Nephron progenitor cell (in vitro differentiated cells): ENCODE results near the gene BBS5.
"Not testable (repeated sequence)": the region's sequence is repeated elsewhere in the genome, so short reads cannot be mapped to it uniquely, and the experiment has no call there.

Source experiments
- DNase-seq: peaks from one replicate; pipeline ENCODE4 v3.0.0; 2021
- H3K27ac Mint-ChIP-seq: 2 replicates; pipeline ENCODE4 v1.8.0; 2021; ENCODE audit warnings: mild to moderate bottlenecking, moderate library complexity, mixed read lengths
- H3K27me3 Mint-ChIP-seq: 2 replicates; pipeline ENCODE4 v1.8.0; 2021; ENCODE audit warnings: mild to moderate bottlenecking, low read depth, mixed read lengths; ENCODE audit not compliant: poor library complexity
- H3K36me3 Mint-ChIP-seq: 2 replicates; pipeline ENCODE4 v1.8.0; 2021; ENCODE audit warnings: low read depth, mixed read lengths
- H3K4me1 Mint-ChIP-seq: 2 replicates; pipeline ENCODE4 v1.8.0; 2021; ENCODE audit warnings: mixed read lengths
- H3K4me3 Mint-ChIP-seq: 2 replicates; pipeline ENCODE4 v1.8.0; 2021; ENCODE audit warnings: mild to moderate bottlenecking, moderate library complexity, mixed read lengths
- H3K9me3 Mint-ChIP-seq: 2 replicates; pipeline ENCODE4 v1.8.0; 2021; ENCODE audit warnings: mild to moderate bottlenecking, moderate library complexity, mixed read lengths
- TF ChIP-seq, protein P1 (sequence below): fragments of 200-600 bp; sonication (generic); IDR thresholded peaks from 2 replicates; pipeline ENCODE4 v1.5.0; 2021; ENCODE audit warnings: antibody characterized with exemption

The BBS5 gene

DNA sequence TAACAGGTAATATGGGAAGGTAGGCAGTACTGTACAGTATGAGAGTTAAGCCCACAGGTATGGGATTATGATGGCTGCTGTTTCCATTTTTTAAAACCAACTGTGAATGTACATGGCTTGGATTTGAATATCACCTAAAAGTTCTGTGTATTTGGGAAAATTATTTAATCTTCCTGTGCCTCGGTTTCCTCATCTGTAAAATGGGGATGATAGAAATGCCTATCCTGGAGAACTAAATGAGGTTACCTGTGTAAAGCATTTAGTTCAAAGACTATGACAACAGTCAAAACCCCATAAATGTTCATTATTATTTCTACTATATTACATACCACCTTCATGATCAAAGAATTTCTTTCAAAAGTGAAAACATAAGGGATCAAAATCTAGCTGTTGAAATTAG lies 33.8 kb downstream of the BBS5 start:
- Mint-ChIP-seq H3K9me3 (no peaks in the 10 kb centered on the region), H3K36me3 (peaks cover 1% of the 10 kb centered on the region), H3K27me3 (no peaks in the 10 kb centered on the region), H3K27ac (no peak overlapping the region), H3K4me3 (no peak overlapping the region), H3K4me1 (peaks cover 10% of the 10 kb centered on the region)
- TF ChIP-seq, protein P1, sequence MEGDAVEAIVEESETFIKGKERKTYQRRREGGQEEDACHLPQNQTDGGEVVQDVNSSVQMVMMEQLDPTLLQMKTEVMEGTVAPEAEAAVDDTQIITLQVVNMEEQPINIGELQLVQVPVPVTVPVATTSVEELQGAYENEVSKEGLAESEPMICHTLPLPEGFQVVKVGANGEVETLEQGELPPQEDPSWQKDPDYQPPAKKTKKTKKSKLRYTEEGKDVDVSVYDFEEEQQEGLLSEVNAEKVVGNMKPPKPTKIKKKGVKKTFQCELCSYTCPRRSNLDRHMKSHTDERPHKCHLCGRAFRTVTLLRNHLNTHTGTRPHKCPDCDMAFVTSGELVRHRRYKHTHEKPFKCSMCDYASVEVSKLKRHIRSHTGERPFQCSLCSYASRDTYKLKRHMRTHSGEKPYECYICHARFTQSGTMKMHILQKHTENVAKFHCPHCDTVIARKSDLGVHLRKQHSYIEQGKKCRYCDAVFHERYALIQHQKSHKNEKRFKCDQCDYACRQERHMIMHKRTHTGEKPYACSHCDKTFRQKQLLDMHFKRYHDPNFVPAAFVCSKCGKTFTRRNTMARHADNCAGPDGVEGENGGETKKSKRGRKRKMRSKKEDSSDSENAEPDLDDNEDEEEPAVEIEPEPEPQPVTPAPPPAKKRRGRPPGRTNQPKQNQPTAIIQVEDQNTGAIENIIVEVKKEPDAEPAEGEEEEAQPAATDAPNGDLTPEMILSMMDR: no peak
- no peak for DNase-seq

DNA sequence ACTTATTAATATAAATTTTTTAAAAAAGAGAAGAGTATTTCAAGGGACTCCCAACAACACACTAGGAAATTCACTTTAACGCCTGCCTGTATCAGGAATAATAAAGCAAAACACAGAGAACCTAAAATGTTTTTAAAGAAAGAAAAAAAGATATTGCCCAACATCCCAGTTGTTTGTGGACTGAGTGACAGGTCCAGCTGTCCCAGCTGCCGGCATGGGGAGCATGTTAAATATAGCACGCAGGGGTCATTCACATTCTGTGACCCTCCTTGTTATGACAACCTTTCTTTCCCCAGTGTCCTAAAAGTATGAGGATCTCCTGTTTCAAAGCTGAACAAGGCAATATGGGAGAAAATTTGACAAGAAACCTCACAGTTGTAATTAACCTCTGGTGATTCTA lies 34.6 kb downstream of the BBS5 start:
- Mint-ChIP-seq H3K27ac (no peak overlapping the region), H3K36me3 (no peaks in the 10 kb centered on the region), H3K27me3 (no peaks in the 10 kb centered on the region), H3K4me3 (no peak overlapping the region), H3K9me3 (no peaks in the 10 kb centered on the region), H3K4me1 (peaks cover 10% of the 10 kb centered on the region)
- no peak for DNase-seq
- TF ChIP-seq, protein P1: no peak

DNA sequence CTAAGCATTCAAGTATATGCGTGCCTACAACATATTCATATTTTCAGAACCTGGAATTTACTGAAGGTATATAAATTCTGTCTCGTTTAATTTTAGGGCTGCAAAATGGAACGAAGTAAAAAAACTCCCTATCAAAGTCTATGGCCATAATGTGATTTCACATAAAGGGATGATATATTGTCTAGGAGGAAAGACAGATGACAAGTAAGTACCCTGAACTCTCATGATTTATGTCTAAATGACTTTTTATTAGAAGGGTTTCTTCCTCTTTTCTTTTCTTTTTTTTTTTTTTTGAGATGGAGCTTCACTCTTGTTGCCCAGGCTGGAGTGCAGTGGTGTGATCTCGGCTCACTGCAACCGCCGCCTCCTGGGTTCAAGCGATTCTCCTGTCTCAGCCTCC lies 35.5 kb downstream of the BBS5 start:
- H3K9me3 Mint-ChIP-seq, DNase-seq, H3K27me3 Mint-ChIP-seq, H3K4me1 Mint-ChIP-seq, H3K4me3 Mint-ChIP-seq, H3K36me3 Mint-ChIP-seq, H3K27ac Mint-ChIP-seq: not testable (repeated sequence)

DNA sequence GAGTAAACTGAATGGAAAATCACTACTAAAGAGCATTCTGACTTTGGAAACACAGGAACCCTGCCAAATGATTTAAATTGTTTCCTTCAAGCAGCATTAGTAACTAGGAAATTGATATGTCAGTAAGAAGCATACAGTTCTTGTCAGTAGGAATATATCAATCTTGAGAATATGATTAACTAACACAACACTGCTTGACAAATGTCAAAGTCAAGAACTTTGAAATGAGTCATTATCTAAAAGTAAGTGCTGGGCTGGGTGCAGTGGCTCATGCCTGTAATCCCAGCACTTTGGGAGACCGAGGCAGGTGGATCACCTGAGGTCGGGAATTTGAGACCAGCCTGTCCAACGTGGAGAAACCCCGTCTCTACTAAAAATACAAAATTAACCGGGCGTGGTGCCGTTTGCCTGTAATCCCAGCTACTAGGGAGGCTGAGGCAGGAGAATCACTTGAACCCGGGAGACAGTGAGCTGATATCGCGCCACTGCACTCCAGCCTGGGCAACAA lies 37.2 kb downstream of the BBS5 start:
- not testable (repeated sequence) for H3K27me3 Mint-ChIP-seq, H3K9me3 Mint-ChIP-seq, H3K4me1 Mint-ChIP-seq, H3K27ac Mint-ChIP-seq, DNase-seq, H3K36me3 Mint-ChIP-seq, H3K4me3 Mint-ChIP-seq

DNA sequence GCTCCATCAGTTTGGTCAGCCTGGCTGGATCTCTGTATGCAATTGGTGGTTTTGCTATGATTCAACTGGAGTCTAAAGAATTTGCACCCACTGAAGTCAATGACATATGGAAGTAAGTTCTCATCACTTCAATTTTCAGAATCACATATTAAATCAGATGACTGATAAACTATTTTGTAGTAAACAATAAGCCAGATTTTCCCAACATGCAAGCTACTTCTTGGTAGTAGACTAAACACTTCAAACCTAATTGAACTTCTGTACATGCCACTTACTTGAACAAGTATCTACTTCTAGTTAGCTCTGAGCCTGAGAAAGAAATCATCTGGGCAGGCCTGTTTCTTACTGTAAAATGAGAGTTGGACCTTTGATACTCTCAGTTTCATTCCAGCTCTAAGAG lies 41.6 kb downstream of the BBS5 start:
- Mint-ChIP-seq H3K27me3 (peaks cover 3% of the 10 kb centered on the region), H3K4me3 (no peak overlapping the region), H3K4me1 (peaks cover 5% of the 10 kb centered on the region), H3K27ac (no peak overlapping the region), H3K9me3 (no peaks in the 10 kb centered on the region), H3K36me3 (no peaks in the 10 kb centered on the region)
- TF ChIP-seq, protein P1: no peak
- no peak for DNase-seq

DNA sequence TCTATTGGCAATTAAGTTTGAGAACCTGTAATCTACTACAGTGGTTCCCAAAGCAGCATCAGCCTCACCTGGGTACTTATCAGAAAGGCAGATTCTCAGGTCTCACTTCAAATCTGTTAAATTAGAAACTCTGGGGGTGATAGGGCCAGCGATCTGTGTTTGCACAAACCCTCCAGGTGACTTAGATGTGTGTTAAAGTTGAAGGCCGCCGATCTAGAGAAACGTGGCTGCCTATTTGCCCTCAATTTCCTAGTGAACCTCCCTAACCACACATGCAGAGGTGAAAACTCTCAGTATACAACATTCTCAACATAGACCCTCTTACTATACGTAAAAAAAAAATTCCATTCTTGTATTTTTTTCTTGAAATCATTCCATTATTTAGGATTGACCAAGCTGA lies 44.4 kb downstream of the BBS5 start:
- Mint-ChIP-seq H3K4me3 (no peak overlapping the region), H3K27me3 (peaks cover 3% of the 10 kb centered on the region), H3K4me1 (peaks cover 5% of the 10 kb centered on the region), H3K36me3 (no peaks in the 10 kb centered on the region), H3K27ac (no peak overlapping the region), H3K9me3 (no peaks in the 10 kb centered on the region)
- TF ChIP-seq, protein P1: no peak
- DNase-seq: no peak

DNA sequence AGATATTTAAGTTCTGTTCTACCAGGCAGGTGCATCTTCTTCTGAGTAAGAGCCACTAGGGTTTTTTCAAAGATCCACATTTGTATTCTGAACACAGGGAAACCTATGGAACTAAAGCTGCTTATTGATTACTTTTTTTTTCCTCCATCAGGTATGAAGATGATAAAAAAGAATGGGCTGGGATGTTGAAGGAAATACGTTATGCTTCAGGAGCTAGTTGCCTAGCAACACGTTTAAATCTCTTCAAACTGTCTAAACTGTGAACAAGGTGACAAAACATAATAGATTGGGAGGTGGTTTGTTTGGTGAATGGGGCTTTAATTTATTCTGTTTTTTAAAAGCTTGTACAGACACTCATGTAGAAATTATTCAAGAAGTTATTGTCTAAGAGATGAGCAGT lies 46.1 kb downstream of the BBS5 start:
- H3K36me3 Mint-ChIP-seq: peaks cover 14% of the 10 kb centered on the region
- H3K9me3 Mint-ChIP-seq: no peaks in the 10 kb centered on the region
- TF ChIP-seq, protein P1: no peak
- peaks cover 3% of the 10 kb centered on the region for H3K27me3 Mint-ChIP-seq
- H3K4me1 Mint-ChIP-seq: peaks cover 5% of the 10 kb centered on the region
- H3K4me3 Mint-ChIP-seq: no peak overlapping the region
- DNase-seq: no peak
- no peak overlapping the region for H3K27ac Mint-ChIP-seq
